ENCODE data around the gene ZNF410. TPM values are rescaled to one million over a fixed set of nuclear protein-coding genes. Genes with fewer than 3 reads are reported as not detected.

ZNF410 gene
- total RNA-seq, 1 experiment from 2014 or later: 69.4 TPM

DNA sequence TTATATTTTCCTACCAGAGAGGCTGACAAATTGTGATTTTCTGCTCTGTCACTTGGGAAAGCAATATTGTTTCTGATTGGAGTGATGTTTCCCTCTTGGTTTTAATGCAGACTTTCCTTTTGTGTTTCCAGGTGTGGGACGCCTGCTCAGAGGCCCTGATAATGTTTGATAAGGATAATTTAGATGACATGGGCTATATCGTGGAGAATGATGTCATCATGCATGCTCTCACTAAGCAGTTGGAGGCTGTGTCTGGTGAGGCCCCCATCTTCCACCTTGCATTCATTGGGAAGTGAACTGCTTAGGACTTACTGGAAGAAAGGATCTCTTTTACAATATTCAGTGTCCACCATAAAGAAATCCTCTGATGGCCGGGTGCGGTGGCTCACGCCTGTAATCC is 69.0 kb downstream of the ZNF410 start:
- no TSS peak for BruUV-seq (replicated peaks)
- intact Hi-C loops (cut with micrococcal nuclease; ENCODE audit: unreplicated experiment): no loop called here
- Histone ChIP-seq H3K4me3 (ENCODE audit: low read depth, low read length, poor library complexity, severe bottlenecking) (no peak overlapping the region), H3K27ac (ENCODE audit: low read depth, low read length, poor library complexity, severe bottlenecking) (no peak overlapping the region), H3K36me3 (ENCODE audit: insufficient read depth, low read length, poor library complexity, severe bottlenecking) (peaks cover 40% of the 10 kb centered on the region), H3K4me1 (ENCODE audit: insufficient read depth, low read length, poor library complexity, severe bottlenecking) (no peaks in the 10 kb centered on the region), H3K27me3 (replicated peaks; ENCODE audit: insufficient read depth, low read depth, low read length, poor library complexity) (no peaks in the 10 kb centered on the region), H3K9me3 (ENCODE audit: low read depth, low read length, poor library complexity, severe bottlenecking) (no peaks in the 10 kb centered on the region)
- ChIA-PET POLR2A (ENCODE audit: low non-redundant PET) (no interaction called here), CTCF (no interaction called here)
- DNase-seq (ENCODE audit: low spot score): no peak
- no peak for TF ChIP-seq EZH2 (IDR thresholded peaks at IDR 0.05; ENCODE audit: borderline replicate concordance, low read depth, low read length, poor library complexity, severe bottlenecking)

DNA sequence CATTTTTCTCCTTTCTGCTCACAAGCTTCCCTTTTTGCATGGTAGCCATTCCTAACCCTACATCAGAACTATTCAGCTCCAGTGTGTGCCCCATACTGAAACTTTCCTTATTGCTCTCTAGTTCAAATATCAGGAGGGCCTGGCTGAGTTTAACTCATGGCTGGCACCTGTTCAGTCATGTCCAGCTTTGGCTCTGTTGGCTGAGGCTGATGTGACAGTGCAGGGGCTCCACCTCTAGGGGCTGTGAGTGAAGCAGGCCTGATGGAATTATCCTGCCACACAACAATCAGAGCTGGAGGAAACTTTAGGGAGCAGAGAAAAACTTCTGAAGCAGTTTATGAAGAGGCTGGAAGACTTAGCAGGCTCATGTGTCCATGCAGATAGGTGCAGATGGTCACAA is 71.9 kb downstream of the ZNF410 start:
- no peak overlapping the region for H3K27ac ChIP-seq (ENCODE audit: low read depth, low read length, poor library complexity, severe bottlenecking)
- POLR2A ChIA-PET (ENCODE audit: low non-redundant PET): no interaction called here
- no peak for DNase-seq (ENCODE audit: low spot score)
- TF ChIP-seq, protein P1, sequence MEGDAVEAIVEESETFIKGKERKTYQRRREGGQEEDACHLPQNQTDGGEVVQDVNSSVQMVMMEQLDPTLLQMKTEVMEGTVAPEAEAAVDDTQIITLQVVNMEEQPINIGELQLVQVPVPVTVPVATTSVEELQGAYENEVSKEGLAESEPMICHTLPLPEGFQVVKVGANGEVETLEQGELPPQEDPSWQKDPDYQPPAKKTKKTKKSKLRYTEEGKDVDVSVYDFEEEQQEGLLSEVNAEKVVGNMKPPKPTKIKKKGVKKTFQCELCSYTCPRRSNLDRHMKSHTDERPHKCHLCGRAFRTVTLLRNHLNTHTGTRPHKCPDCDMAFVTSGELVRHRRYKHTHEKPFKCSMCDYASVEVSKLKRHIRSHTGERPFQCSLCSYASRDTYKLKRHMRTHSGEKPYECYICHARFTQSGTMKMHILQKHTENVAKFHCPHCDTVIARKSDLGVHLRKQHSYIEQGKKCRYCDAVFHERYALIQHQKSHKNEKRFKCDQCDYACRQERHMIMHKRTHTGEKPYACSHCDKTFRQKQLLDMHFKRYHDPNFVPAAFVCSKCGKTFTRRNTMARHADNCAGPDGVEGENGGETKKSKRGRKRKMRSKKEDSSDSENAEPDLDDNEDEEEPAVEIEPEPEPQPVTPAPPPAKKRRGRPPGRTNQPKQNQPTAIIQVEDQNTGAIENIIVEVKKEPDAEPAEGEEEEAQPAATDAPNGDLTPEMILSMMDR (conservative IDR thresholded peaks at IDR 0.05; ENCODE audit: low read depth, low read length): no peak
- no peak for TF ChIP-seq EZH2 (IDR thresholded peaks at IDR 0.05; ENCODE audit: borderline replicate concordance, low read depth, low read length, poor library complexity, severe bottlenecking)
- H3K4me3 ChIP-seq (ENCODE audit: low read depth, low read length, poor library complexity, severe bottlenecking): no peak overlapping the region
- no peaks in the 10 kb centered on the region for H3K4me1 ChIP-seq (ENCODE audit: insufficient read depth, low read length, poor library complexity, severe bottlenecking)
- peaks cover 52% of the 10 kb centered on the region for H3K36me3 ChIP-seq (ENCODE audit: insufficient read depth, low read length, poor library complexity, severe bottlenecking)
- intact Hi-C loops (cut with micrococcal nuclease; ENCODE audit: unreplicated experiment): no loop called here
- CTCF ChIA-PET: no interaction called here
- no peaks in the 10 kb centered on the region for H3K27me3 ChIP-seq (replicated peaks; ENCODE audit: insufficient read depth, low read depth, low read length, poor library complexity)
- BruUV-seq (replicated peaks): no TSS peak
- no peaks in the 10 kb centered on the region for H3K9me3 ChIP-seq (ENCODE audit: low read depth, low read length, poor library complexity, severe bottlenecking)

DNA sequence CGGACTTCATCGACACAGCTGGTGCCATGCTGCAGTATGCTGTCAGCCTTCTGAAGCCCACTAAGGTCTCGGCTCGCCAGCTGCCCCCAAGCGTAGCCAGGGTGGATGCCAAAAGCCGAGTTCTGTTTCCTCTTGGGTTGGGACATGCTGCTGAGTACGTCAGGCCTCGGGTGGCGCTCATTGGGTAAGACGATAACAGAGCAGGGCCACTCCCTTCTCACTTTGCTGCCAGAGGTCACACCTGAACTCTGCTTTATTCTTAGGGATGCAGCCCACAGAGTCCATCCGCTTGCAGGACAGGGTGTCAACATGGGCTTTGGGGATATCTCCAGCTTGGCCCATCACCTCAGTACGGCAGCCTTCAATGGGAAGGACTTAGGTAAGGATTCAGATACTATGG is 74.5 kb downstream of the ZNF410 start:
- DNase-seq (ENCODE audit: low spot score): no peak
- ChIA-PET CTCF (no interaction called here), POLR2A (ENCODE audit: low non-redundant PET) (interaction anchor here (0.5 kb wide), 1 partner anchor 54 kb away, joined by 4 read pairs; no protein-coding TSS in a partner anchor)
- no peaks in the 10 kb centered on the region for H3K27me3 ChIP-seq (replicated peaks; ENCODE audit: insufficient read depth, low read depth, low read length, poor library complexity)
- BruUV-seq (replicated peaks): no TSS peak
- H3K36me3 ChIP-seq (ENCODE audit: insufficient read depth, low read length, poor library complexity, severe bottlenecking): peaks cover 46% of the 10 kb centered on the region
- no peak for TF ChIP-seq EZH2 (IDR thresholded peaks at IDR 0.05; ENCODE audit: borderline replicate concordance, low read depth, low read length, poor library complexity, severe bottlenecking)
- TF ChIP-seq, protein P1 (conservative IDR thresholded peaks at IDR 0.05; ENCODE audit: low read depth, low read length): no peak
- intact Hi-C loops (cut with micrococcal nuclease; ENCODE audit: unreplicated experiment): no loop called here
- no peak overlapping the region for H3K4me3 ChIP-seq (ENCODE audit: low read depth, low read length, poor library complexity, severe bottlenecking)
- peaks cover 4% of the 10 kb centered on the region for H3K4me1 ChIP-seq (ENCODE audit: insufficient read depth, low read length, poor library complexity, severe bottlenecking)
- no peaks in the 10 kb centered on the region for H3K9me3 ChIP-seq (ENCODE audit: low read depth, low read length, poor library complexity, severe bottlenecking)
- H3K27ac ChIP-seq (ENCODE audit: low read depth, low read length, poor library complexity, severe bottlenecking): no peak overlapping the region

DNA sequence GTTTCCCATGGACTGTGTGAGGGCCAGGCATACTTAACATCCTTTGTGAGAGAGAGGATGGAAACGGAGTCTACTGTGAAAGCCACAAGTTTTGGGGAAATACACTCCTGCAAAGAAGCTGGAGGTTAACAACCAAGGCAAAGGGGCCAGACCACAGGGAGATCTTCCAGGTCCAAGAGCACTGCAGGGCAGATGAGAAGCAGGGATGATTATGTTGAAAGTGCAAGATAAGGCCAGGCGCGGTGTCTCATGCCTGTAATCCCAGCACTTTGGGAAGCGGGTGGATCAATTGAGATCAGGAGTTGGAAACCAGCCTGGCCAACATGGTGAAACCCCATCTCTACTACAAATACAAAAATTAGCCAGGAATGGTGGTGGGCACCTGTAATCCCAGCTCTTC is 78.6 kb downstream of the ZNF410 start:
- DNase-seq (ENCODE audit: low spot score): no peak
- Histone ChIP-seq H3K4me3 (ENCODE audit: low read depth, low read length, poor library complexity, severe bottlenecking) (no peak overlapping the region), H3K27me3 (replicated peaks; ENCODE audit: insufficient read depth, low read depth, low read length, poor library complexity) (no peaks in the 10 kb centered on the region), H3K4me1 (ENCODE audit: insufficient read depth, low read length, poor library complexity, severe bottlenecking) (peaks cover 4% of the 10 kb centered on the region), H3K27ac (ENCODE audit: low read depth, low read length, poor library complexity, severe bottlenecking) (no peak overlapping the region), H3K36me3 (ENCODE audit: insufficient read depth, low read length, poor library complexity, severe bottlenecking) (peaks cover 26% of the 10 kb centered on the region), H3K9me3 (ENCODE audit: low read depth, low read length, poor library complexity, severe bottlenecking) (no peaks in the 10 kb centered on the region)
- intact Hi-C loops (cut with micrococcal nuclease; ENCODE audit: unreplicated experiment): no loop called here
- no peak for TF ChIP-seq EZH2 (IDR thresholded peaks at IDR 0.05; ENCODE audit: borderline replicate concordance, low read depth, low read length, poor library complexity, severe bottlenecking)
- TF ChIP-seq, protein P1 (conservative IDR thresholded peaks at IDR 0.05; ENCODE audit: low read depth, low read length): no peak
- ChIA-PET CTCF (no interaction called here), POLR2A (ENCODE audit: low non-redundant PET) (no interaction called here)
- BruUV-seq (replicated peaks): no TSS peak

All from A673 (cell line).